ENCODE data around the gene LYZL4.

DNA sequence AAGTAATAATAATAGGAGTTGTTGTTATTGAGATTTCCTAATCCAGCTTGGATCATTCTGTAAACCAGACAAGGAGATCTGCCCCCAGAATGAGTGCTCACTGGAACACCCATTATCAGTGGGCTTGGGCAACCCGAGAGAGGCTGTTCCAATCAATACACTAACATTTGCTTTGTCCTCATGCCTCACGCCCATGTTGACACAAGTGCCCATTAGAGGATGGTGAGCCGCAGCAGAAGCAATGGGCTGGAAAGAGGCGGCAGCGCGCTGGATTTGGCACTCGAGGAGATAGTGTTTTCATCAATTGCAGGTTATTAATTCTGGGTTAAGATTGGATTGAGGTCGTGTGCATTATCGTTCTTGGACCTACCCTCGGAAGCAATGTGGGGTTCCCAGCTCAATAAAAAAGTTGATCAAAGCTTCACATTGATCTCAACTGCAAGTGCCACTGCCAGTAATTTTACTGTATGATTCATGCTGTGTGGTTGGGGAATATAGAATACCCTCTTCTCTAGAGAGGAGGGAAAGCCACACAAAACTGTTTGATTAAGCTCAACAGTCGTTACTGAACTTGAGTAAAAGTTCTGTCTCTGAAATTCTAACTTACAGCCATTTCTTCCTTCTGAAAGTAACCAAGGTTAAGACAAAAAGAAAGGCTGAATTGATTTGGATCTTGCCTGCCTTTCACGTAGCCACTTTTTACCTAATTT lies 15.7 kb downstream of the LYZL4 start:
- TF ChIP-seq, protein P1, sequence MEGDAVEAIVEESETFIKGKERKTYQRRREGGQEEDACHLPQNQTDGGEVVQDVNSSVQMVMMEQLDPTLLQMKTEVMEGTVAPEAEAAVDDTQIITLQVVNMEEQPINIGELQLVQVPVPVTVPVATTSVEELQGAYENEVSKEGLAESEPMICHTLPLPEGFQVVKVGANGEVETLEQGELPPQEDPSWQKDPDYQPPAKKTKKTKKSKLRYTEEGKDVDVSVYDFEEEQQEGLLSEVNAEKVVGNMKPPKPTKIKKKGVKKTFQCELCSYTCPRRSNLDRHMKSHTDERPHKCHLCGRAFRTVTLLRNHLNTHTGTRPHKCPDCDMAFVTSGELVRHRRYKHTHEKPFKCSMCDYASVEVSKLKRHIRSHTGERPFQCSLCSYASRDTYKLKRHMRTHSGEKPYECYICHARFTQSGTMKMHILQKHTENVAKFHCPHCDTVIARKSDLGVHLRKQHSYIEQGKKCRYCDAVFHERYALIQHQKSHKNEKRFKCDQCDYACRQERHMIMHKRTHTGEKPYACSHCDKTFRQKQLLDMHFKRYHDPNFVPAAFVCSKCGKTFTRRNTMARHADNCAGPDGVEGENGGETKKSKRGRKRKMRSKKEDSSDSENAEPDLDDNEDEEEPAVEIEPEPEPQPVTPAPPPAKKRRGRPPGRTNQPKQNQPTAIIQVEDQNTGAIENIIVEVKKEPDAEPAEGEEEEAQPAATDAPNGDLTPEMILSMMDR (IDR thresholded peaks at IDR 0.05; ENCODE audit: low read depth, low read length), result no peak
- TF ChIP-seq EZH2phosphoT487 (IDR thresholded peaks at IDR 0.05; ENCODE audit: low read depth), result no peak

Measured in OCI-LY3 (cell line).